IMR-90 (cell line): ENCODE results near the gene CREB1. TPM values are rescaled to one million over a fixed set of nuclear protein-coding genes. Genes with fewer than 3 reads are reported as not detected.

Source experiments
- ATAC-seq: fragments of 200-7000 bp; cut with Tn5 transposase; 2 replicates; pipeline ENCODE4 v1.9.1; 2020; ENCODE audit warnings: low read depth, mild to moderate bottlenecking, moderate library complexity
- BruUV-seq: library from RNA; stranded (reverse); fragments of 400-500 nt; replicated peaks from 2 replicates; lab custom pipeline; 2021; lab: Mats Ljungman, UMichigan
- CTCF ChIA-PET: fragments of 300-600 bp; formaldehyde crosslinking; extraction: SDS; loops from one replicate; lab custom pipeline; 2021; ENCODE audit warnings: antibody characterized with exemption; lab: Yijun Ruan, JAX
- POLR2A ChIA-PET: fragments of 300-600 bp; sonication (Branson Sonifier 250); formaldehyde crosslinking; loops from one replicate; lab custom pipeline; 2022; ENCODE audit warnings: antibody characterized with exemption; ENCODE audit not compliant: unreplicated experiment; lab: Charles Lee
- DNase-seq: peaks from one replicate; pipeline ENCODE4 v3.0.0; 2013
- H2AFZ ChIP-seq: replicated peaks from 2 replicates; pipeline ENCODE3; 2013; ENCODE audit warnings: low read length, mild to moderate bottlenecking; ENCODE audit not compliant: poor library complexity
- H2AK5ac ChIP-seq: 2 replicates; pipeline ENCODE4 v1.6.1; 2013; ENCODE audit warnings: low read depth, low read length, inconsistent platforms
- H2AK9ac ChIP-seq: replicated peaks from 2 replicates; pipeline ENCODE3; 2013; ENCODE audit warnings: mild to moderate bottlenecking, low read depth, low read length, moderate library complexity; ENCODE audit not compliant: poor library complexity
- H2BK120ac ChIP-seq: 2 replicates; pipeline ENCODE4 v1.6.1; 2013; ENCODE audit warnings: low read depth, low read length, inconsistent platforms
- H2BK15ac ChIP-seq: 3 replicates; pipeline ENCODE4 v1.6.1; 2013; ENCODE audit warnings: low read depth, low read length, inconsistent platforms
- H2BK20ac ChIP-seq: 2 replicates; pipeline ENCODE4 v1.6.1; 2013; ENCODE audit warnings: low read depth, mild to moderate bottlenecking, inconsistent platforms, low read length, moderate library complexity
- H2BK5ac ChIP-seq: 2 replicates; pipeline ENCODE4 v1.6.1; 2013; ENCODE audit warnings: mild to moderate bottlenecking, low read depth, low read length, inconsistent platforms; ENCODE audit not compliant: poor library complexity, severe bottlenecking
- H3K14ac ChIP-seq: replicated peaks from 2 replicates; pipeline ENCODE4 v1.6.1; 2013; ENCODE audit warnings: low read depth, low read length, inconsistent platforms
- H3K18ac ChIP-seq: 2 replicates; pipeline ENCODE4 v1.6.1; 2013; ENCODE audit warnings: low read depth, low read length, control low read depth
- H3K23ac ChIP-seq: 2 replicates; pipeline ENCODE4 v1.6.1; 2013; ENCODE audit warnings: low read depth, low read length, inconsistent platforms
- H3K27ac ChIP-seq: 2 replicates; pipeline ENCODE4 v1.5.1; 2013; ENCODE audit warnings: mild to moderate bottlenecking, control low read depth, low read length; ENCODE audit not compliant: insufficient read depth
- H3K27me3 ChIP-seq: 2 replicates; pipeline ENCODE4 v1.6.1; 2013; ENCODE audit warnings: low read length; ENCODE audit not compliant: control insufficient read depth, insufficient read depth
- H3K36me3 ChIP-seq: 2 replicates; pipeline ENCODE4 v1.6.1; 2013; ENCODE audit warnings: low read length, mixed read lengths; ENCODE audit not compliant: control insufficient read depth, insufficient read depth
- H3K4ac ChIP-seq: 2 replicates; pipeline ENCODE4 v1.6.1; 2013; ENCODE audit warnings: low read depth, low read length, inconsistent platforms
- H3K4me1 ChIP-seq: 2 replicates; pipeline ENCODE4 v1.6.1; 2013; ENCODE audit warnings: low read length, mixed read lengths; ENCODE audit not compliant: control insufficient read depth, insufficient read depth
- H3K4me2 ChIP-seq: 2 replicates; pipeline ENCODE4 v1.6.1; 2013; ENCODE audit warnings: low read depth, mild to moderate bottlenecking, control low read depth, low read length, moderate library complexity
- H3K4me3 ChIP-seq: 2 replicates; pipeline ENCODE4 v1.5.1; 2013; ENCODE audit warnings: low read depth, mild to moderate bottlenecking, control low read depth, low read length, moderate library complexity; ENCODE audit not compliant: insufficient read depth
- H3K56ac ChIP-seq: 2 replicates; pipeline ENCODE4 v1.6.1; 2013; ENCODE audit warnings: low read length, inconsistent platforms; ENCODE audit not compliant: insufficient read depth; ENCODE audit errors: extremely low read depth
- H3K79me1 ChIP-seq, 2 experiments: 2 replicates each; pipeline ENCODE4 v1.6.1; 2013; ENCODE audit warnings: low read length in 2 of 2, inconsistent platforms in 1 of 2, low read depth in 1 of 2
- H3K9ac ChIP-seq: 2 replicates; pipeline ENCODE4 v1.6.1; 2013; ENCODE audit warnings: low read depth, low read length, control low read depth
- H3K9me1 ChIP-seq: 2 replicates; pipeline ENCODE4 v1.6.1; 2013; ENCODE audit warnings: low read length, inconsistent platforms; ENCODE audit not compliant: insufficient read depth
- H3K9me3 ChIP-seq: 2 replicates; pipeline ENCODE4 v1.6.1; 2013; ENCODE audit warnings: low read length; ENCODE audit not compliant: control insufficient read depth, insufficient read depth
- H4K20me1 ChIP-seq: 2 replicates; pipeline ENCODE4 v1.6.1; 2013; ENCODE audit warnings: low read length, inconsistent platforms; ENCODE audit not compliant: insufficient read depth
- H4K5ac ChIP-seq: 2 replicates; pipeline ENCODE4 v1.6.1; 2013; ENCODE audit warnings: mild to moderate bottlenecking, low read depth, low read length, control low read depth
- H4K8ac ChIP-seq, 2 experiments: 2 replicates each; pipeline ENCODE4 v1.6.1; 2013; ENCODE audit warnings: low read depth in 2 of 2, low read length in 2 of 2, control low read depth in 1 of 2, inconsistent platforms in 1 of 2
- H4K91ac ChIP-seq: 2 replicates; pipeline ENCODE4 v1.6.1; 2013; ENCODE audit warnings: low read depth, low read length, inconsistent platforms; ENCODE audit not compliant: insufficient read depth
- MAFK ChIP-seq: IDR thresholded peaks from 2 replicates; pipeline ENCODE4 v1.6.1; 2012; ENCODE audit warnings: low read depth, low read length, improper control_type of control experiment
- MAZ ChIP-seq: IDR thresholded peaks from 2 replicates; pipeline ENCODE4 v1.6.1; 2012; ENCODE audit warnings: low read depth, mild to moderate bottlenecking, low read length, improper control_type of control experiment, moderate library complexity, borderline replicate concordance
- WGBS, 2 experiments: methylation state at CpG; one replicate each; pipeline versions ENCODE4 v1.1.5 to v1.1.7; 2013; ENCODE audit warnings: missing lambda C conversion rate in 2 of 2; ENCODE audit not compliant: insufficient read length in 1 of 2; ENCODE audit errors: extremely low coverage in 2 of 2; 5-methylcytosine and 5-hydroxymethylcytosine counted together
- dilution Hi-C: fragments of 300-500 bp; cut with HindIII; formaldehyde crosslinking; loops from one replicate; pipeline ENCODE4 v1.14.3; 2018; ENCODE audit warnings: low sequenced_read_pairs; ENCODE audit not compliant: unreplicated experiment
- in situ Hi-C: fragments of 300-500 bp; cut with MboI; formaldehyde crosslinking; loops from 3 replicates; pipeline ENCODE4 v1.14.3; 2019; ENCODE audit warnings: low sequenced_read_pairs, inconsistent platforms, mixed read lengths
- intact Hi-C: fragments of 100-400 bp; cut with micrococcal nuclease; formaldehyde crosslinking; loops from 2 replicates; pipeline ENCODE4 v1.10.0; 2022
- polyA plus RNA-seq, 3 experiments: library from polyadenylated mRNA; depleted of rRNA; stranded (reverse); fragments of >200 nt; gene quantifications; 2 replicates each; pipeline ENCODE4 v1.2.3, GENCODE V29; 2012; ENCODE audit warnings: low replicate concordance in 1 of 3
- total RNA-seq: library from RNA; depleted of rRNA; stranded (reverse); fragments of >200 nt; gene quantifications from 2 replicates; pipeline ENCODE4 v1.2.3, GENCODE V29; 2012

CREB1 gene
- total and polyA plus RNA-seq, 2 of the 4 experiments (the other 2 are of a cell fraction) = 22.4 to 94.5 TPM

DNA sequence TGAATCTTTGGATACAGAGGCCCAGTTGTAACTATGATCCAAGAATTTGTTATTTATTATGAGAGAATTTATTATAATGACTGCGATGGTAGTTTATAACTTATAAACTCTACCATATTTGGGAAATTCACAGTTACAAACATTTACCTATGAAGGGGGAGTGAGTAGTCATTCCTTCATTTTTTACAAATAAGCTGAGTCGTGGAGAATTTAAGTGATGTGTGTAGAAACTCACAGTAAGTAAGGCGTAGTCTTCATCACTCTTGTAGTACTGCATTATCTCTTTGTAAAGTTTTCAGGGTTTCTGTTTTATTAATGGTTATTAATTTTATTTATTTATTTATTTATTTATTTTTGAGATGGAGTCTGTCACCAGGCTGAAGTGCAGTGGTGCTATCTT is 13.5 kb downstream of the CREB1 start:
- H2BK15ac ChIP-seq = no peak overlapping the region
- no peaks in the 10 kb centered on the region; the same call in 1 of the 2 replicates for H3K36me3 ChIP-seq
- no peak overlapping the region for H2AFZ ChIP-seq
- H3K4me3 ChIP-seq = no peak overlapping the region
- H3K79me1 ChIP-seq = peaks cover 30 to 66% of the 10 kb centered on the region in 2 experiments
- no peak overlapping the region for H3K18ac ChIP-seq
- intact Hi-C loops = no loop called here
- H3K9ac ChIP-seq = no peak overlapping the region
- POLR2A ChIA-PET = no interaction called here
- no TSS peak for BruUV-seq
- peaks cover 32% of the 10 kb centered on the region; the same call in 1 of the 2 replicates for H4K20me1 ChIP-seq
- no peak overlapping the region for H3K4me2 ChIP-seq
- TF ChIP-seq MAFK = peak; percentile 74
- TF ChIP-seq MAZ = no peak
- no peak overlapping the region for H3K56ac ChIP-seq
- DNase-seq (no peak), ATAC-seq (no peak)
- no peak overlapping the region for H3K14ac ChIP-seq
- no peak overlapping the region for H3K4ac ChIP-seq
- no peak overlapping the region for H2BK120ac ChIP-seq
- no peak overlapping the region for H3K27ac ChIP-seq
- no peak overlapping the region for H2AK5ac ChIP-seq
- no CpG with 5 or more reads among the region's 3 CpGs for WGBS, 2 experiments
- no peak overlapping the region for H2BK5ac ChIP-seq
- no peak overlapping the region for H4K5ac ChIP-seq
- no peaks in the 10 kb centered on the region for H3K9me3 ChIP-seq
- no peak overlapping the region for H2BK20ac ChIP-seq
- no peak overlapping the region for H3K23ac ChIP-seq
- no peak overlapping the region for H4K91ac ChIP-seq
- no peak overlapping the region for H2AK9ac ChIP-seq
- dilution Hi-C loops = no loop called here
- H3K9me1 ChIP-seq = peaks cover 2% of the 10 kb centered on the region; the same call in 1 of the 2 replicates
- H3K27me3 ChIP-seq = no peaks in the 10 kb centered on the region
- no peak overlapping the region for H4K8ac ChIP-seq
- CTCF ChIA-PET = interaction anchor here (0.6 kb wide), 1 partner anchor 10 kb away, joined by 3 read pairs; no protein-coding TSS in a partner anchor
- 0 out of 2 replicates have a peak, but pooled peaks cover 4% of the 10 kb centered on the region for H3K4me1 ChIP-seq
- in situ Hi-C loops = no loop called here
